NCI-H2196 treated with DMSO at 0.1 percent for 48 hours (cell line): ENCODE data around the gene SNRPN.
"Not testable (repeated sequence)": the region's sequence is repeated elsewhere in the genome, so short reads cannot be mapped to it uniquely, and the experiment has no call there.

Experiments used
- DNase-seq: peaks from one replicate; lab custom pipeline; 2025; ENCODE audit not compliant: unreplicated experiment; lab: John Stamatoyannopoulos, UW

Gene SNRPN

DNA sequence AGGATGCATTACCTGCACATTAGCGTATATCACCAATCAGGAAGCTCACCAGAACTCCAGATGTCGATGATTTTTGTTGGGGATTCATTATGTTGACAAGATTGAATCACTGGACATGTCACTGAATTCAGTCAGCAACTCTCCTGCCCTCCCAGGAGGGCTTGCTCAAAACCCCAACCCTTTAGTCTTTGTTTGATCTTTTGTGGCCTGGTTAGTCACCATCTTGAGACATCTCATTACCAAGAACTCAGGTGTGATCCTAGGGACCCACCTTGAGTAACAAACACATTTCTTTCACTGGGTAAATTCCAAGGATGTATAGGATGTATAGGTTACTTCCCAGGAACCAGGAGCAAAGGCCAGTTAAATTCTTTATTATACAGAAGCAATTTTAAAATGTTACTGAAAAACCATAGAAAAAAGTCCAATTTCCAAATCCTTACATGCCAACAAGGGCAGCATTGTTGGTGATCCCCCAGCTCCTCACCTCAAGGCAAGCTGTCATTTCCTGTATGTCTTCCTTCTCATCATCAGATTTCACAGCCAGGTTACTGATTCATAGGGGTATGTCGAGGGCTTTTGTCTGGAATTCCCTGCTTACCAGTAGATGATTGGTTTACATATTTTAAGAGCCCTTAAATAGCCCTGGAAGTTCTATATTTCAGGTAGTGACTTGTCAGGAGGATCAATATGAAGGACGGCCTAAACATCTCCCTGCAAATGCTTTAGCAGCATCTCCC lies 11.7 kb downstream of the SNRPN start:
- DNase-seq, result no peak

DNA sequence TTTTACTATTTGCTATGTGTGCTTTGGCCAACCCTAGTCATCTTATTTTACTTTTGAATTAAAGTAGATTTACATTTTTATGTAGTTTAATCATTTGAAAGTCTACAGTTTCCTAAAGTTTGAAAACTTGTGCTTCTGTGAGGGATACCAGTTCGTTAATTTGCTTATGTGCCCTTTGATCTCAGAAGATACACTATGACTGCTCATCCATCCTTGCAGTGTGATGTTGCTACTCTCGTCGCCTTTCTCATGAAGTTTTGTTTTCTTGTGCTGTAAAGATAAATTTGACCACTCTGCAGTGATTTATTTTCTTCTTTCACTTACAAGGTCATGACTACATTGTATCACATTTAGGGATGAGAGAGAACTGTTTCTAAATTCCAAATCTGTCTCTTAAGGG lies 16.3 kb downstream of the SNRPN start:
- DNase-seq, result no peak

DNA sequence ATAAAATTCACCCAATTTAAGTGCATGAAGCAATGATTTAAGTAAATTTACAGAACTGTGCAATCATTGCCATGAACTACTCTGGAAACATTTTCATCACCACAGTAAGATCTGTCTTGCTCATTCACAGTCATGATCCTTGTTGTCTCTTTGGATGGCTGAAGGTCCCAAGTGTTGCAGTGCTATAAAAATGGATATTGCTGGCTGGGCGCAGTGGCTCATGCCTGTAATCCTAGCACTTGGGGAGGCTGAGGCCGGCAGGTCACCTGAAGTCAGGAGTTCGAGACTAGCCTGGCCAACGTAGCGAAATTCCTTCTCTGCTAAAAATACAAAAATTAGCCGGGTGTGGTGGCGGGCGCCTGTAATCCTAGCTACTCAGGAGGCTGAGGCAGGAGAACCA lies 17.0 kb downstream of the SNRPN start:
- DNase-seq, result no peak

DNA sequence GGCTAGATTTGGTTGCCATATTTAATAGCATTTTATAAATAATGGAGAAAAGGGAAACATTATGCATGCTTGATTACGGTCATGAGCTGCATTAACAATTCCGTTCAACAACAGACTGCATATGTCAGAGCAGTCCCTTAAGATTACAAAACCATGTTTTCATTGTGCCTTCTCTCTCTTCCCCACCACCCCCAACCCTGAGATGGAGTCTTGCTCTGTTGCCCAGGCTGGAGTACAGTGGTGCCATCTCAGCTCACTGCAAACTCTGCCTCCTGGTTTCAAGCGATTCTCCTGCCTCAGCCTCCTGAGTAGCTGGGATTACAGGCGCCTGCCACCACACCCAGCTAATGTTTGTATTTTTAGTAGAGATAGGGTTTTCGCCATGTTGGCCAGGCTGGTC lies 17.9 kb downstream of the SNRPN start:
- not testable (repeated sequence) for DNase-seq

DNA sequence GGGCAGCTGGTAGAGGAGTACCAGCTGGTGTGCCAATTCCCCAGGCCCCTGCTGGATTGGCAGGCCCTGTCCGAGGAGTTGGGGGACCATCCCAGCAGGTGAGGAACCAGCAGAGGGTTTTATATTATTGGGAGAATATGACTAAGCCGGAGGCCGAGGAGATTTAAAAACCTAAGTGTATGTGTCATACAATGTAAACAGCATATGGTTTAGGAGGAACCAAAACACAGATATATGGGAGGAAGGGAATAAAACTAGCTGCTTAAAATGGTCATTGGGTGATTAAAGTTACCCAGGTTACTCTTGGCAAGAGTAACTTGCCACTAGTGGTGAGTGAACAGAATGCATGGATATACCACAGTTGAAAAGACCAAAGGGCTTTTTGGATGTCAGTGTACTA lies 22.1 kb downstream of the SNRPN start:
- no peak for DNase-seq

DNA sequence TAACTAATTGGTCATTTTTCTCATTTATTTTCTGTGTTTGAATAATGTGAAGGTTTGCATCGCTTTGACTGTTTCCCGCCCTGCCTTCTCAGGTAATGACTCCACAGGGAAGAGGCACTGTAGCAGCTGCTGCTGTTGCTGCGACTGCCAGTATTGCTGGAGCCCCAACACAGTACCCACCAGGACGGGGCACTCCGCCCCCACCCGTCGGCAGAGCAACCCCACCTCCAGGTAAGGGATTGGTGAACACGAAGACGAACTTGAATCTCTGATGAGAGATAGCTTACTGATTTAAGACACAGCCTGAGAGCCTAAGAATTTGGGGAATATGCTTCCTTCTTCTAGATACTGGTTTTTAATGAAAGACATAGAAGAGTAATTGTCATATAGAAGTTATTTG lies 22.9 kb downstream of the SNRPN start:
- no peak for DNase-seq

DNA sequence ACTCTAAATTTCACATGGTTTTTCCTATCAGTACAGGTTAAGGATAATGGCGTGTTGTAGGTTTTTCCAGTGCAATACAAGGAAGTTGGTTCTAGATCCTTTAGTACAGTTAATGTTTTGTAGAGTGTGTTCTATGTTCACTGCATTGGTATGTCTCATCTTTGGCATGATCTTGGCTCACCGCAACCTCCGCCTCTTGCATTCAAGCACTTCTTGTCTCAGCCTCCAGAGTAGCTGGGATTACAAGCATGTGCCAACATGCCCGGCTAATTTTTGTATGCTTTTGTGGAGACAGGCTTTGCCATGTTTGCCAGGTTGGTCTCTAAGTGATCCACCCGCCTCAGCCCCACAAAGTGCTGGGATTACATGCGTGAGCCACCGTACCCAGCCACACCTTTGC lies 30.4 kb downstream of the SNRPN start:
- DNase-seq, result no peak

DNA sequence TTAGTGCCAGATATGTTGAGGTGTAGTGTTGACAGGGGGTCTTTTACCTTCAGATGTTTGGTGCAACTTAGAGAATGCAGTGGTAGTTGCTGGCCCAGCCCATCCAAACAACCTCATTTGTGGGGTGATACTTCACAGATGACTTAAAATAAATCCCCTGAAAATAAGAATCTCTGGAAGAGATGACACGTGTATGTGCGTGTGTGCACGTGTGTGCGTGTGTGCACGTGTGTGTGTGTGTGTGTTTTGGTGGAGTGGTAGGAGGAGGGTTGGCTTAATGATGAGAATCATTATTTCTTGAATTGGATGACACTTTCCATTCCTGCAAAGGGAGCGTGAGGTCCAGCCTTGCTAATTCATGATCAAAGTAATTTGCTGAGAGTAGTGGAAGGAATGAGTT lies 31.9 kb downstream of the SNRPN start:
- no peak for DNase-seq

DNA sequence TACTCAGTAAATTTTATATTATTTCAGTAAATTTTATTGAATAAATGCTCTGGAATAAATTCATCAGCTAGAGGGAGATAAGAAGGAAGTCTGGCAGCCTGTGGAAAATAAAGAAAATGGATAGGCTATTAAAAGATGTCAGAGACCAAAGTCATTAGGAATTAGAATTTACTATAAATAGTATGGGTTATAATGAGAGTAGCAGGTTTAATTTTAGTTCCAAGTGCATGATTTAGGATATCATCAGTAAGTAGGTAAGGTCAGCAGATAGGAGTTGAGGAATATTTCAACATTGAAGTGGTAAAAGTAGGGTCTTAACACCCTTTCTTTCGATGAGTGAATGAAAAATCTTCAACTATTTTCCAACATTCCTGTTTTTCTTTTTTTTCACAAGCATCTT lies 64.6 kb downstream of the SNRPN start:
- DNase-seq, result no peak

DNA sequence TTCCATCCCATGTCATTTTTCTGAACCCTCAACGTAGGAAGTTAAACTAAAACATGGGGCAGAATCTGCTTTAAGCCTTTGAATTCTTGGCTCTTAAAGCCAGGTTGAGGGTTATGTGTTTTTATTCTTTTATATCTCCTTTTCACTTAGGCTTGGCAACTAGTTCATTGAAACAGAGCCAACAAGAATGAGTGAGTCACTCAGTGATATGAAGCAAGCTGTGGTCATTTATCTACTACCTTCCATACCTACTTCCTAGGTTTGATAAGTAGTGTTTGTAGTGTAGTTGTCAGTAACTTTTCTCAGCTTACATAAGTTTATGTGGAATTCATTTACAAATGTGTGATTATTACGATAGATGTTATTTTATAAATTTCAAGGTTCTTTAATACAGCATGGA lies 67.4 kb downstream of the SNRPN start:
- DNase-seq, result no peak
